Measurements from ENCODE around the gene IL21R.
"Not testable (repeated sequence)": the region's sequence is repeated elsewhere in the genome, so short reads cannot be mapped to it uniquely, and the experiment has no call there.

The IL21R gene

GRCh38 chr16:27446721-27447120 lies 44.7 kb downstream of the IL21R start:
- DNase-seq: no peak

- peak; percentile 53 to 72 (median 65) for DNase-seq
Measured at GRCh38 chr16:27447301-27447700, 45.3 kb downstream of the IL21R start.

GRCh38 chr16:27448532-27449433 lies 46.8 kb downstream of the IL21R start:
- DNase-seq: no peak

GRCh38 chr16:27449434-27450195 lies 47.6 kb downstream of the IL21R start:
- DNase-seq: peak; percentile 91 to 96 (median 95)

- DNase-seq: no peak
Measured at GRCh38 chr16:27450196-27450549, 48.2 kb downstream of the IL21R start.

GRCh38 chr16:27452569-27453493 lies 50.9 kb downstream of the IL21R start:
- DNase-seq: no peak

GRCh38 chr16:27453494-27453825 lies 51.5 kb downstream of the IL21R start:
- DNase-seq: no peak

GRCh38 chr16:27455700-27456099 lies 53.7 kb downstream of the IL21R start:
- peak; percentile 31 to 75 (median 55) for DNase-seq

- DNase-seq: not testable (repeated sequence)
Measured at GRCh38 chr16:27457605-27457900, 55.6 kb downstream of the IL21R start.

- DNase-seq: peak; percentile 26 to 55 (median 48)
Measured at GRCh38 chr16:27458258-27458657, 56.3 kb downstream of the IL21R start.

- no peak for DNase-seq
Measured at GRCh38 chr16:27458987-27459688, 57.2 kb downstream of the IL21R start.

- DNase-seq: no peak
Measured at GRCh38 chr16:27460213-27460612, 58.2 kb downstream of the IL21R start.

GRCh38 chr16:27460663-27461482 lies 58.9 kb downstream of the IL21R start:
- no peak for DNase-seq

GRCh38 chr16:27461483-27462171 lies 59.7 kb downstream of the IL21R start:
- no peak for DNase-seq

- DNase-seq: no peak
Measured at GRCh38 chr16:27462200-27462845, 60.3 kb downstream of the IL21R start.

GRCh38 chr16:27462846-27463682 lies 61.1 kb downstream of the IL21R start:
- no peak for DNase-seq

GRCh38 chr16:27463741-27464591 lies 62.0 kb downstream of the IL21R start:
- DNase-seq: no peak

Measured in suppressor macrophage treated with lipopolysaccharide for 1 hour (primary cell).